CD4-positive, alpha-beta T cell (primary cell): Measurements from ENCODE around the gene GIGYF1. TPM values are rescaled to one million over a fixed set of nuclear protein-coding genes. Genes with fewer than 3 reads are reported as not detected.

ENCODE experiments used
- ATAC-seq: fragments of 200-7000 bp; cut with Tn5 transposase; one replicate; pipeline ENCODE4 v1.10.0; 2022; ENCODE audit warnings: mild to moderate bottlenecking; ENCODE audit not compliant: poor library complexity
- CTCF ChIA-PET: fragments of 350-600 bp; sonication (Branson Sonifier 250); formaldehyde crosslinking; loops from one replicate; lab custom pipeline; 2021; ENCODE audit warnings: antibody characterized with exemption, inconsistent platforms; lab: Charles Lee
- POLR2A ChIA-PET: fragments of 350-600 bp; sonication (Branson Sonifier 250); formaldehyde crosslinking; loops from one replicate; lab custom pipeline; 2021; ENCODE audit warnings: antibody characterized with exemption, inconsistent platforms; lab: Charles Lee
- DNase-seq, 14 experiments: peaks; one replicate each; pipeline ENCODE4 v3.0.0-alpha.2; 2013 to 2020; ENCODE audit warnings: mixed read lengths in 2 of 14
- H3K27ac ChIP-seq, 2 donors: one replicate each; pipeline versions ENCODE4 v1.5.1 to v1.7.0; 2013; ENCODE audit warnings: low read length in 2 of 2, low read depth in 1 of 2, mild to moderate bottlenecking in 1 of 2
- H3K27me3 ChIP-seq, 2 experiments: 1 replicate in 1 of 2; 2 replicates in 1 of 2; pipeline versions ENCODE4 v1.6.1 to v1.7.0; 2013; ENCODE audit warnings: low read length in 2 of 2, control low read depth in 1 of 2, mild to moderate bottlenecking in 1 of 2, moderate library complexity in 1 of 2; ENCODE audit not compliant: insufficient read depth in 2 of 2, control insufficient read depth in 1 of 2
- H3K36me3 ChIP-seq: one replicate; pipeline ENCODE4 v1.6.1; 2013; ENCODE audit warnings: low read length, control low read depth; ENCODE audit not compliant: insufficient read depth
- H3K4me1 ChIP-seq: one replicate; pipeline ENCODE4 v1.6.1; 2013; ENCODE audit warnings: low read length, control low read depth; ENCODE audit not compliant: insufficient read depth
- H3K4me3 ChIP-seq: one replicate; pipeline ENCODE4 v1.5.1; 2013; ENCODE audit warnings: mild to moderate bottlenecking, low read length, moderate library complexity
- H3K9me3 ChIP-seq, 2 experiments: 1 replicate in 1 of 2; 2 replicates in 1 of 2; pipeline versions ENCODE4 v1.6.1 to v1.7.0; 2013; ENCODE audit warnings: low read length in 2 of 2, mild to moderate bottlenecking in 2 of 2, control low read depth in 1 of 2, moderate library complexity in 1 of 2; ENCODE audit not compliant: control insufficient read depth in 1 of 2, insufficient read depth in 1 of 2
- H3K27ac Mint-ChIP-seq: one replicate; pipeline ENCODE4 v1.8.0; 2020; ENCODE audit warnings: mixed read lengths
- H3K27me3 Mint-ChIP-seq: one replicate; pipeline ENCODE4 v1.8.0; 2021; ENCODE audit warnings: mixed read lengths
- H3K36me3 Mint-ChIP-seq: one replicate; pipeline ENCODE4 v1.8.0; 2021; ENCODE audit warnings: low read depth, mixed read lengths
- H3K4me1 Mint-ChIP-seq: one replicate; pipeline ENCODE4 v1.8.0; 2021; ENCODE audit warnings: low read depth, mixed read lengths
- H3K4me3 Mint-ChIP-seq: one replicate; pipeline ENCODE4 v1.8.0; 2020; ENCODE audit warnings: mild to moderate bottlenecking, mixed read lengths
- H3K9me3 Mint-ChIP-seq: one replicate; pipeline ENCODE4 v1.8.0; 2020; ENCODE audit warnings: mixed read lengths
- intact Hi-C, 2 experiments: fragments of 100-400 bp; cut with DNase I in 1 of 2; cut with micrococcal nuclease in 1 of 2; formaldehyde crosslinking; loops; one replicate each; pipeline versions ENCODE4 v1.15.1 to v1.9.0; 2023 to 2025; cut with DNase I, micrococcal nuclease
- total RNA-seq, 174 experiments: library from RNA in 2 of 174; stranded (reverse) in 2 of 174; gene quantifications; one replicate each; pipeline ENCODE4 v1.2.3 and lab custom pipeline; 2021 to 2026
- TF ChIP-seq, protein P1 (sequence below): fragments of 200-600 bp; IDR thresholded peaks from one replicate; pipeline ENCODE4 v1.8.0; 2022; ENCODE audit warnings: antibody characterized with exemption, mild to moderate bottlenecking

Gene GIGYF1
- total RNA-seq, 2 experiments from 2014 or later, result 75.5 to 78.8 TPM

DNA sequence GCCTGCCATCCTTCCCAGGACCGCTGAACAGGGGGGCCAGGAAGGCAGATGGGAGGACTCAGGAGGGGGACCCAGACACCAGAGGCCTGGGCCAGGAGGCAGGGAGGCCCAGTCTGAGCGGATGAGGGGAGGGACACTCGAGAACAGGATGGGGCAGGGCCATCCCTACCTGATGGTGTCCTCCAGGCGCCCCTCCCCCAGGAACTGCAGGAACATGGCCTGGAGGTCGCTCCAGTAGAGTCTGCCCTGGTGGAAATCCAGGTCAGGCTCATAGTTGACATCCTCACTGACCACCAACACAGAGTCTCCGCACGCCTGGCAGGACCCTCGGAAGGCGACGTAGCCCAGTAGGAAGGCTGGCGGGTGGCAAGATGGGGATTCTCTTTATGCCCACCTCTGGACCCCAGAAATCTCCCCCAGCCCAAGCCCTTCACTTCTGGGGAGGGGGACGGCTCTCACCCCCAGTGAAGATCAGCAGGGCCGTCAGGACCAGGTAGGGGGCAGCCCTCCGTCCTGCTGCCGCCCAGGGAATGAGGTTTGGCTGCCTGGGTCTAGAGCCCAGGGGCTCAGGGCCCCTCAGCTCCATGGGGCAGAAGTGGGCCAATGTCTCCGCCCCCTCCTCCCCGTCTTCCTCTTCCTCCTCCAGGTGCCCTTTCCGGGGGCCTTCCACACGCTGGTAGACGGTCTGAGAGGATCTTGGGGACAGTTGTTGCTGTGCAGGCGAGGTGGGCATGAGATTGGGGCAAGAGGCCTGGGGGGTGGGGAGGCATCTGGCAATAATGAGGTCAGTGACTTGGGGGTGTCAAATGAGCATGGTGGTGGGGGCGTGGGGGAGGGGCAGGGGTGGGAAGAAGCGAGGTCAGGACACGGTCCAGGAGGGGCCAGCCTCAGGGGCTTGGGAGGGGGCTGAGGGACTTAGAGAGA lies 53.3 kb downstream of the GIGYF1 start:
- H3K4me3 ChIP-seq, result no peak overlapping the region
- Mint-ChIP-seq H3K9me3 (no peaks in the 10 kb centered on the region), H3K36me3 (no peaks in the 10 kb centered on the region), H3K27me3 (peaks cover 4% of the 10 kb centered on the region), H3K27ac (no peak overlapping the region), H3K4me3 (no peak overlapping the region), H3K4me1 (no peaks in the 10 kb centered on the region)
- ATAC-seq, result no peak
- ChIA-PET POLR2A (no interaction called here), CTCF (no interaction called here)
- H3K27me3 ChIP-seq, result no peaks in the 10 kb centered on the region
- TF ChIP-seq, protein P1, sequence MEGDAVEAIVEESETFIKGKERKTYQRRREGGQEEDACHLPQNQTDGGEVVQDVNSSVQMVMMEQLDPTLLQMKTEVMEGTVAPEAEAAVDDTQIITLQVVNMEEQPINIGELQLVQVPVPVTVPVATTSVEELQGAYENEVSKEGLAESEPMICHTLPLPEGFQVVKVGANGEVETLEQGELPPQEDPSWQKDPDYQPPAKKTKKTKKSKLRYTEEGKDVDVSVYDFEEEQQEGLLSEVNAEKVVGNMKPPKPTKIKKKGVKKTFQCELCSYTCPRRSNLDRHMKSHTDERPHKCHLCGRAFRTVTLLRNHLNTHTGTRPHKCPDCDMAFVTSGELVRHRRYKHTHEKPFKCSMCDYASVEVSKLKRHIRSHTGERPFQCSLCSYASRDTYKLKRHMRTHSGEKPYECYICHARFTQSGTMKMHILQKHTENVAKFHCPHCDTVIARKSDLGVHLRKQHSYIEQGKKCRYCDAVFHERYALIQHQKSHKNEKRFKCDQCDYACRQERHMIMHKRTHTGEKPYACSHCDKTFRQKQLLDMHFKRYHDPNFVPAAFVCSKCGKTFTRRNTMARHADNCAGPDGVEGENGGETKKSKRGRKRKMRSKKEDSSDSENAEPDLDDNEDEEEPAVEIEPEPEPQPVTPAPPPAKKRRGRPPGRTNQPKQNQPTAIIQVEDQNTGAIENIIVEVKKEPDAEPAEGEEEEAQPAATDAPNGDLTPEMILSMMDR, result no peak
- peaks cover 3% of the 10 kb centered on the region for H3K4me1 ChIP-seq
- no peak for DNase-seq
- no peak overlapping the region for H3K27ac ChIP-seq
- no peaks in the 10 kb centered on the region for H3K9me3 ChIP-seq
- no peaks in the 10 kb centered on the region for H3K36me3 ChIP-seq
- intact Hi-C loops, result no loop called here

DNA sequence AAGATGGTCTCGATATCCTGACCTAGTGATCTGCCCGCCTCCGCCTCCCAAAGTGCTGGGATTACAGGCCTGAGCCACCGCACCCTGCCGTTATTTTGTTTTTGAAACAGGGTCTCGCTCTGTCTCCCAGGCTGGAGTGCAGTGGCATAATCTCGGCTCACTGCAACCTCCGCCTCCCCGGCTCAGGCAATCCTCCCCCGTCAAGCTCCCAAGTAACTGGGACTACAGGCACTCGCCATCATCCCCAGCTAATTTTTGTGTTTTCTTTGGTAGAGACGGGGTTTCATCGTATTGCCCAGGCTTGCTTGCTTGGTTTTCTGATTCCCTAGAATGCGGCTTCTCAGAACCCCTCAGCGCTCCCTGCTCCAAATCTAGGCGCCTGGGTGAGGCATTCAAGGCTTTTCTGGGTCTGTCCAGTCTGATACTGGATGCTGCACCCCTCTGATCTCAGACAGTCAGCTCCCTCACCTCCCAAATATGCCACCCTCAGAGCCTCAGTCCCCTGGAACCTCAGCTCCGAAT lies 54.0 kb downstream of the GIGYF1 start:
- DNase-seq (no peak), ATAC-seq (no peak)
- CTCF ChIA-PET, result interaction anchor here (0.7 kb wide), 2 partner anchors 101 to 191 kb away, joined by 3 to 4 read pairs; partner anchors contain the start of gene AGFG2
- H3K36me3 ChIP-seq, result no peaks in the 10 kb centered on the region
- no peaks in the 10 kb centered on the region for H3K9me3 ChIP-seq
- H3K4me3 ChIP-seq, result no peak overlapping the region
- intact Hi-C loops, result no loop called here
- H3K27me3 ChIP-seq, result no peaks in the 10 kb centered on the region
- TF ChIP-seq, protein P1, result no peak
- H3K9me3 Mint-ChIP-seq, result no peaks in the 10 kb centered on the region
- H3K4me1 Mint-ChIP-seq, result no peaks in the 10 kb centered on the region
- no peaks in the 10 kb centered on the region for H3K36me3 Mint-ChIP-seq
- no peak overlapping the region for H3K27ac Mint-ChIP-seq
- peaks cover 1% of the 10 kb centered on the region for H3K27me3 Mint-ChIP-seq
- H3K4me1 ChIP-seq, result peaks cover 3% of the 10 kb centered on the region
- POLR2A ChIA-PET, result no interaction called here
- H3K4me3 Mint-ChIP-seq, result no peak overlapping the region
- H3K27ac ChIP-seq, result no peak overlapping the region

DNA sequence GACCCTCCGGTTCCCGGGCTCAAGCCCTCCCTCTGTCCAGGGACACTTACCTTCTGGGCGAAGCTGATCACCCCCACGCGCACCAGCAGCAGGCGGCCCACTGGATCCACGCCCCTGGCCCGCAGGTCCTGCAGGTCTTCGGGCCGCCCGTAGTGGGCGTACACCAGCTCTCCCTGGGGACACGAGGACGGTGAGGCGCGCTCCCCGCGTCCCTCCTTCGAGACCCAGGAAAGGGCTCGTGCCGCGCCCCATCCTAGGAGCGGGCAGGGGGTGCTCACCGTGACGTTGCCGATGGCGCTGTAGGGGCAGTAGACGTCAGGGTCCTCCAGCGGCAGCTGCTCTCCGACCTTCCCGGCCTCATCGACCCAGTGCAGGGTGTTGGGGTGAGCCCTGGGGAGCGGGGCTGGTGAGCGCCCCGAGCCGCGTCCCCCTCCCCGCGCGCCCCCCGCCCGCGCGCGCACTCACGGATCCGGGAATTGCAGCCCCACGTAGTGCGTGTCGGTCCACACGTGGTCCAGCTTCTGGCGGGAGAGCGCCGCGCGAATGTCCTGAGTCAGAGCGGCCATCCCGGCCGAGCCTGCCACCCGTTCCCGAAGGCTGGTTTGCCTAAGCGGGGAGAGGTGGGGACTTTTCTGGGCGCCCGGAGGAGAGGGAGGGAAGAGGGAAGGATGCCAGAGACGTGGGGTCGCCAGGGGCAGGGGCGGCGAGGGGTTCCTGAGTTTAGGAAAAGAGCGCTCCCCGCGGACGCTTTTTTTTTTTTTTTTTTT lies 60.9 kb downstream of the GIGYF1 start:
- Histone ChIP-seq H3K36me3 (no peaks in the 10 kb centered on the region), H3K4me3 (peak overlapping the region; percentile 71), H3K27ac (no peak overlapping the region), H3K4me1 (peaks cover 24% of the 10 kb centered on the region), H3K9me3 (peaks cover 0 to 6% of the 10 kb centered on the region in 2 experiments), H3K27me3 (no peaks in the 10 kb centered on the region)
- no peaks in the 10 kb centered on the region for H3K9me3 Mint-ChIP-seq
- ATAC-seq (peak; percentile 77), DNase-seq (peak; percentile 26 to 81 (median 47))
- H3K4me1 Mint-ChIP-seq, result peaks cover 10% of the 10 kb centered on the region
- POLR2A ChIA-PET, result interaction anchor here (0.8 to 2.6 kb wide), 10 partner anchors 20 to 205 kb away, joined by 3 to 22 read pairs (median 4); partner anchors contain the start of genes FBXO24, LRCH4, MOSPD3 and POP7
- TF ChIP-seq, protein P1, result peak; percentile 33
- H3K27me3 Mint-ChIP-seq, result no peaks in the 10 kb centered on the region
- no peak overlapping the region for H3K27ac Mint-ChIP-seq
- peak overlapping the region; percentile 87 for H3K4me3 Mint-ChIP-seq
- intact Hi-C loops, result loop anchor here in 1 of 2 experiments (2.0 kb wide), 1 partner anchor 58 kb away; no protein-coding TSS in a partner anchor
- CTCF ChIA-PET, result interaction anchor here (1.0 to 2.6 kb wide), 10 partner anchors 9 to 219 kb away, joined by 3 to 19 read pairs (median 5); partner anchors contain the start of genes GNB2, MOSPD3 and POP7
- no peaks in the 10 kb centered on the region for H3K36me3 Mint-ChIP-seq
